ENCODE results near the gene BACE2. TPM values are rescaled to one million over a fixed set of nuclear protein-coding genes. Genes with fewer than 3 reads are reported as not detected.

Gene BACE2
- total RNA-seq, 1 donor from 2014 or later, result 20.9 TPM

DNA sequence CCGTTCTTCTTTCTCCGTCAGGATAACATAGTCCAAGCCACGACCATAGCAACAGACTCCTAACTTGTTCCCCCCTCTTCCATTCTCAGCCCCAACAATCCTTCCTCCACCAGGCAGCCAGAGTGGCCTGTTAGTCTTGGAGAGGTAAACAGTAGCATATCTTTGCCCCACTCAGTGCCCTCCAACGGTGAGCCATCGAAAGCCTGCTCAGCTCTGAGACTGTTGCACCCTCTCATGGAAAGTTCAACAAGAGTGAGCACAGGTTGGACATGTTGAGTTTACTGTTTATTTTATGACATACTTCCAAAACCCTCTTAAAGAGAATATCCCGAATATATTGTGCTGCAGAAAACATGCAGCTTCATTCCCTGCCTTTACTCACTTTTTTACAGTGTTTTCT, 30.1 kb upstream of the BACE2 start:
- no peak overlapping the region for H3K27ac ChIP-seq
- H3K36me3 ChIP-seq, result no peaks in the 10 kb centered on the region
- TF ChIP-seq, protein P1, sequence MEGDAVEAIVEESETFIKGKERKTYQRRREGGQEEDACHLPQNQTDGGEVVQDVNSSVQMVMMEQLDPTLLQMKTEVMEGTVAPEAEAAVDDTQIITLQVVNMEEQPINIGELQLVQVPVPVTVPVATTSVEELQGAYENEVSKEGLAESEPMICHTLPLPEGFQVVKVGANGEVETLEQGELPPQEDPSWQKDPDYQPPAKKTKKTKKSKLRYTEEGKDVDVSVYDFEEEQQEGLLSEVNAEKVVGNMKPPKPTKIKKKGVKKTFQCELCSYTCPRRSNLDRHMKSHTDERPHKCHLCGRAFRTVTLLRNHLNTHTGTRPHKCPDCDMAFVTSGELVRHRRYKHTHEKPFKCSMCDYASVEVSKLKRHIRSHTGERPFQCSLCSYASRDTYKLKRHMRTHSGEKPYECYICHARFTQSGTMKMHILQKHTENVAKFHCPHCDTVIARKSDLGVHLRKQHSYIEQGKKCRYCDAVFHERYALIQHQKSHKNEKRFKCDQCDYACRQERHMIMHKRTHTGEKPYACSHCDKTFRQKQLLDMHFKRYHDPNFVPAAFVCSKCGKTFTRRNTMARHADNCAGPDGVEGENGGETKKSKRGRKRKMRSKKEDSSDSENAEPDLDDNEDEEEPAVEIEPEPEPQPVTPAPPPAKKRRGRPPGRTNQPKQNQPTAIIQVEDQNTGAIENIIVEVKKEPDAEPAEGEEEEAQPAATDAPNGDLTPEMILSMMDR (IDR thresholded peaks at IDR 0.05), result no peak
- H3K4me3 ChIP-seq, result no peak overlapping the region
- DNase-seq (no peak), ATAC-seq (no peak)
- peaks cover 7% of the 10 kb centered on the region for H3K4me1 ChIP-seq
- H3K9me3 ChIP-seq, result no peaks in the 10 kb centered on the region
- no peaks in the 10 kb centered on the region for H3K27me3 ChIP-seq
- intact Hi-C loops (cut with DNase I), result no loop called here

DNA sequence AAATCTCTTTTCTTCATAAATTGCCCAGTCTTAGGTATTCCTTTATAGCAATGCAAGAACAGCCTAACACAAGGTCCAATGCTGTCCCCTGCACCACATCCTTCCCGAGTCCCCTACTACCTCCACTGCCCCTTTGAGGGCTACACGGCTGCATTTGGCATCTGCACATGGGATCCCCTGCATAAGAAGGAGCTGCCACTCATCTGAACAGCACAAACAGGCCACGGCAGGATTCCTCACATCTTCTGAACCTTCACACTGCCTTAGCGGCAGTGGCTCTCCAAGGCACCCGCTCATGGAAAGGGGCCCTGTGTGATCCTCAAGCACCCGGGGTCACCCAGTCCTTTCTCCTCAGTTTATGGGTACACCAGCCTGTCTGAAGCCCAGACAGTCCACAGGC, 29.2 kb upstream of the BACE2 start:
- TF ChIP-seq, protein P1 (IDR thresholded peaks at IDR 0.05), result no peak
- intact Hi-C loops (cut with DNase I), result no loop called here
- H3K27ac ChIP-seq, result no peak overlapping the region
- no peak for ATAC-seq
- no peaks in the 10 kb centered on the region for H3K27me3 ChIP-seq
- H3K4me3 ChIP-seq, result no peak overlapping the region
- H3K36me3 ChIP-seq, result no peaks in the 10 kb centered on the region
- no peaks in the 10 kb centered on the region for H3K9me3 ChIP-seq
- DNase-seq, result no peak
- H3K4me1 ChIP-seq, result peaks cover 7% of the 10 kb centered on the region

DNA sequence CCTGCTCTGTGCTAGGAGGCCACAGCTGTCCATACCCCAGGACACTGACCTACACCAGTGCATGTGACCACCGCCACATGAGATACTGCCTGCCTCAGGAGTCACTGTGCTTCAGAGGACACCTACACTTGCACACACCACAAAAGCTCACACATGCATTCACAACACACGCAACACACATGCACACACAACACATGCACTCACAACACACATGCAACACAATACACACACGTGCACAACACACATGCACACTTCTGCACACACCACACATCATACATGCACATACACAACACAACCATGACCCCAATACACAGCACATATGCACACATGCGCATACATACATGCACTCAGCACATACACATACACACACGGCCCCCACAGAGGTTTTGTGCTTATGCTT, 28.7 kb upstream of the BACE2 start:
- DNase-seq (no peak), ATAC-seq (no peak)
- H3K27me3 ChIP-seq, result no peaks in the 10 kb centered on the region
- TF ChIP-seq, protein P1 (IDR thresholded peaks at IDR 0.05), result no peak
- H3K36me3 ChIP-seq, result no peaks in the 10 kb centered on the region
- intact Hi-C loops (cut with DNase I), result no loop called here
- H3K9me3 ChIP-seq, result no peaks in the 10 kb centered on the region
- H3K4me3 ChIP-seq, result no peak overlapping the region
- peaks cover 7% of the 10 kb centered on the region for H3K4me1 ChIP-seq
- H3K27ac ChIP-seq, result no peak overlapping the region

DNA sequence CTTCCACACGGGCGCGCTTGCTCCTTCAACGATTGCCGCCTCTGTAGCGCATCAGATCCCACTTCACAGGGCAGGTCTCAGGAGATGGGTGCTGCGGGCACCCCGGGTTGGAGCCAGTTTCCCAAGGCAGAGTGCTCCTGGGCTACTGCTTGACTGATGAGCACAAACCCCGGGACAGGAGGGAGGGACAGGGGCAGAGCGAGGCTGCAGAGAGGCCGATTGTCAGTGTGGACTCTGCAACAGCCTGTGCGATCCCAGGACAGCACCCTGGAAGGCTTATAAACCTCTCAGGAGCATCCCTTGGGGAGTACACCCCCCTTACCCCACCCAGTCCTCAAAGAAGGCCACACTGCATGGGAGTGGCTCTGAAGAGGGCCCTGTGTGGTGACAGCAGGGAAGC, 28.0 kb upstream of the BACE2 start:
- ATAC-seq, result no peak

DNA sequence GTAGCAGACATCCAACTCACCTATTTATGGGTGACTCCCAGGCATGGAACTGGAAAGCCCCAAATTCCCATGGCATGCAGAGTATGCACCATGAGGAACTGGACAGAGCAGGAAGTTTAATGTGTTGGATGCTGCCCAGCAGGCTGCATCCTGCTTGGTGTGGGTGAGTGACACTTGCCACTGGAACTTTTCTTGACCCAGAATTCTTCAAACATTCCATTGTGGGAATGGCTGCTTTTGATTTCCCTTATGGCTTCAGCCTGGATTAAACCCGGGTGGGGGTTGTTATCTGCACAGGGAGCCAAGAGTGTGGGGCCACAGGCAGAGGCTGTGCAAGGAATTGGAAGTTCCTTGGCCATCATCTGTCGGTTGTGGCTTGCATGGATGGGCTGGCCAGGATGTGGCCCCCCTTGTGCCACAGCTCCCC, 26.9 kb upstream of the BACE2 start:
- TF ChIP-seq, protein P1 (IDR thresholded peaks at IDR 0.05), result no peak
- no peaks in the 10 kb centered on the region for H3K9me3 ChIP-seq
- no peaks in the 10 kb centered on the region for H3K27me3 ChIP-seq
- H3K36me3 ChIP-seq, result no peaks in the 10 kb centered on the region
- ATAC-seq (peak; percentile 25), DNase-seq (no peak)
- no peak overlapping the region for H3K27ac ChIP-seq
- intact Hi-C loops (cut with DNase I), result no loop called here
- no peak overlapping the region for H3K4me3 ChIP-seq
- H3K4me1 ChIP-seq, result peaks cover 7% of the 10 kb centered on the region

More for the DNA sequence above, 28.0 kb upstream of the BACE2 start:
- H3K36me3 ChIP-seq, result no peaks in the 10 kb centered on the region
- H3K27me3 ChIP-seq, result no peaks in the 10 kb centered on the region
- TF ChIP-seq, protein P1 (IDR thresholded peaks at IDR 0.05), result no peak
- H3K4me3 ChIP-seq, result no peak overlapping the region
- intact Hi-C loops (cut with DNase I), result no loop called here
- no peak for DNase-seq
- no peaks in the 10 kb centered on the region for H3K9me3 ChIP-seq
- H3K27ac ChIP-seq, result no peak overlapping the region
- H3K4me1 ChIP-seq, result peaks cover 7% of the 10 kb centered on the region
